Skeletal muscle satellite cell (primary cell): ENCODE measurements around the gene POU2F3.
A peak's percentile ranks its signal among the peaks of the same experiment; 100 is the strongest.

Source experiments
- H3K27me3 ChIP-seq: 2 replicates; pipeline ENCODE4 v1.7.0; 2013; ENCODE audit warnings: low read length; ENCODE audit not compliant: control insufficient read depth, insufficient read depth
- H3K36me3 ChIP-seq: 2 replicates; pipeline ENCODE4 v1.7.0; 2013; ENCODE audit warnings: mild to moderate bottlenecking, control low read depth, low read length; ENCODE audit not compliant: insufficient read depth
- H3K4me1 ChIP-seq: 2 replicates; pipeline ENCODE4 v1.7.0; 2013; ENCODE audit warnings: low read length; ENCODE audit not compliant: control insufficient read depth, insufficient read depth
- H3K4me2 ChIP-seq: 2 replicates; pipeline ENCODE4 v1.7.0; 2013; ENCODE audit warnings: mild to moderate bottlenecking, low read length
- H3K4me3 ChIP-seq: 2 replicates; pipeline ENCODE4 v1.7.0; 2013; ENCODE audit warnings: low read length
- H3K9ac ChIP-seq: 2 replicates; pipeline ENCODE4 v1.7.0; 2013; ENCODE audit warnings: mild to moderate bottlenecking, low read depth, low read length, moderate library complexity
- H3K9me3 ChIP-seq: replicated peaks from 2 replicates; pipeline ENCODE4 v1.7.0; 2013; ENCODE audit warnings: mild to moderate bottlenecking, control low read depth, low read length

The POU2F3 gene

GRCh38 chr11:120199613-120200012 lies 40.3 kb upstream of the POU2F3 start:
- H3K4me1 ChIP-seq, result no peaks in the 10 kb centered on the region
- no peaks in the 10 kb centered on the region for H3K9me3 ChIP-seq

GRCh38 chr11:120200677-120201076 lies 39.3 kb upstream of the POU2F3 start:
- H3K4me3 ChIP-seq, result no peak overlapping the region
- H3K27me3 ChIP-seq, result peaks cover 57% of the 10 kb centered on the region
- no peak overlapping the region for H3K9ac ChIP-seq
- H3K4me2 ChIP-seq, result no peak overlapping the region
- peaks cover 8% of the 10 kb centered on the region for H3K4me1 ChIP-seq
- H3K36me3 ChIP-seq, result no peaks in the 10 kb centered on the region
- no peaks in the 10 kb centered on the region for H3K9me3 ChIP-seq

More at GRCh38 chr11:120199613-120200012, 40.3 kb upstream of the POU2F3 start:
- H3K36me3 ChIP-seq, result no peaks in the 10 kb centered on the region
- no peak overlapping the region for H3K4me3 ChIP-seq
- no peak overlapping the region for H3K9ac ChIP-seq
- peaks cover 64% of the 10 kb centered on the region for H3K27me3 ChIP-seq
- H3K4me2 ChIP-seq, result no peak overlapping the region

- Histone ChIP-seq H3K4me3 (no peak overlapping the region), H3K9ac (no peak overlapping the region), H3K9me3 (no peaks in the 10 kb centered on the region), H3K4me1 (peaks cover 12% of the 10 kb centered on the region), H3K36me3 (no peaks in the 10 kb centered on the region), H3K27me3 (peaks cover 51% of the 10 kb centered on the region), H3K4me2 (no peak overlapping the region)
Observed at GRCh38 chr11:120201653-120202052, 38.3 kb upstream of the POU2F3 start.

- no peak overlapping the region for H3K4me2 ChIP-seq
- H3K4me3 ChIP-seq, result no peak overlapping the region
- H3K4me1 ChIP-seq, result peaks cover 23% of the 10 kb centered on the region
- no peaks in the 10 kb centered on the region for H3K9me3 ChIP-seq
- no peaks in the 10 kb centered on the region for H3K36me3 ChIP-seq
- H3K27me3 ChIP-seq, result peaks cover 34% of the 10 kb centered on the region
- no peak overlapping the region for H3K9ac ChIP-seq
Observed at GRCh38 chr11:120203626-120204025, 36.3 kb upstream of the POU2F3 start.

- Histone ChIP-seq H3K4me1 (peaks cover 39% of the 10 kb centered on the region), H3K4me3 (no peak overlapping the region), H3K4me2 (no peak overlapping the region), H3K36me3 (no peaks in the 10 kb centered on the region), H3K9me3 (no peaks in the 10 kb centered on the region), H3K9ac (no peak overlapping the region), H3K27me3 (peaks cover 14% of the 10 kb centered on the region)
Observed at GRCh38 chr11:120205596-120206161, 34.3 kb upstream of the POU2F3 start.

- Histone ChIP-seq H3K4me3 (no peak overlapping the region), H3K4me2 (no peak overlapping the region), H3K4me1 (peaks cover 50% of the 10 kb centered on the region), H3K9ac (no peak overlapping the region), H3K27me3 (no peaks in the 10 kb centered on the region), H3K9me3 (no peaks in the 10 kb centered on the region), H3K36me3 (no peaks in the 10 kb centered on the region)
Observed at GRCh38 chr11:120207512-120207911, 32.4 kb upstream of the POU2F3 start.

- Histone ChIP-seq H3K27me3 (no peaks in the 10 kb centered on the region), H3K4me1 (peaks cover 55% of the 10 kb centered on the region), H3K9me3 (no peaks in the 10 kb centered on the region), H3K4me3 (no peak overlapping the region), H3K4me2 (no peak overlapping the region), H3K9ac (no peak overlapping the region), H3K36me3 (no peaks in the 10 kb centered on the region)
Observed at GRCh38 chr11:120208001-120208441, 31.9 kb upstream of the POU2F3 start.

GRCh38 chr11:120208777-120209176 lies 31.2 kb upstream of the POU2F3 start:
- Histone ChIP-seq H3K4me3 (no peak overlapping the region), H3K36me3 (no peaks in the 10 kb centered on the region), H3K4me2 (no peak overlapping the region), H3K27me3 (no peaks in the 10 kb centered on the region), H3K9ac (no peak overlapping the region), H3K4me1 (peaks cover 58% of the 10 kb centered on the region), H3K9me3 (no peaks in the 10 kb centered on the region)

- Histone ChIP-seq H3K9me3 (no peaks in the 10 kb centered on the region), H3K4me1 (peaks cover 57% of the 10 kb centered on the region), H3K36me3 (no peaks in the 10 kb centered on the region), H3K27me3 (no peaks in the 10 kb centered on the region), H3K9ac (peak overlapping the region; percentile 71), H3K4me3 (peak overlapping the region; percentile 82), H3K4me2 (peak overlapping the region; percentile 86)
Observed at GRCh38 chr11:120209746-120210625, 30.0 kb upstream of the POU2F3 start.

GRCh38 chr11:120210626-120211521 lies 29.1 kb upstream of the POU2F3 start, which contains the start of gene OAF:
TSS of gene OAF (plus strand) at chr11:120211032. CDS start at chr11:120211280, 248 bp downstream.
- Histone ChIP-seq H3K27me3 (no peaks in the 10 kb centered on the region), H3K36me3 (no peaks in the 10 kb centered on the region), H3K4me1 (peaks cover 55% of the 10 kb centered on the region), H3K4me2 (peak within 1 kb of the TSS; percentile 86), H3K9ac (peak within 1 kb of the TSS; percentile 71), H3K9me3 (no peaks in the 10 kb centered on the region), H3K4me3 (peak within 1 kb of the TSS; percentile 82)
